ENCODE results near the gene KDM3A. TPM values are rescaled to one million over a fixed set of nuclear protein-coding genes. Genes with fewer than 3 reads are reported as not detected.

Gene KDM3A
- total RNA-seq, 4 donors from 2014 or later = 39.9 to 62.1 (median 52.0) TPM

- TF ChIP-seq POLR2A (IDR thresholded peaks at IDR 0.05) (no peak), EP300 (IDR thresholded peaks at IDR 0.05) (no peak), CTCF (IDR thresholded peaks at IDR 0.05) (no peak)
- Histone ChIP-seq H3K4me1 (no peaks in the 10 kb centered on the region), H3K4me3 (no peak overlapping the region), H3K9me3 (peaks cover 0 to under 1% (median 0%) of the 10 kb centered on the region in 4 donors), H3K36me3 (peaks cover 0 to 54% (median 0%) of the 10 kb centered on the region in 3 donors), H3K27me3 (no peaks in the 10 kb centered on the region), H3K27ac (no peak overlapping the region)
- WGBS, 2 donors = 84 to 89% methylated on average over 11 of the region's 11 CpGs
- DNase-seq (ENCODE audit: low spot score in 2 of 2) = no peak
Observed at GRCh38 chr2:86525421-86526340, 84.5 kb downstream of the KDM3A start.

DNA sequence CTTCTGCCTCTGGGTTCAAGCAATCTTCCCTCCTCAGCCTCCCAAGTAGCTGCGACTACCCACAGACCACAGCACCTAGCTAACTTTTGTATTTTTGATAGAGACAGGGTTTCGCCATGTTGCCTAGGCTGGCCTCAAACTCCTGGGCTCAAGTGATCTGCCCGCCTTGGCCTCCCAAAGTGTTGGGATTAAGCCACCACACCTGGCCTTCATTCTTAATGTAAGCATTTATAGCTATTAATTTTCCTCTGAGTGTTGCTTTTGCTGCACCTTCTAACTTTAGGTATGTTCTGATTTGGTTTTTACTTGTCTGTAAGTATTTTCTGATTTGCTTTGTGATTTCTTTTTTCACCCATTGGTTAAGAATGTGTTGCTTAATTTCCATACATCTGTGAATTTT is 92.4 kb downstream of the KDM3A start:
- no peak for TF ChIP-seq CTCF (IDR thresholded peaks at IDR 0.05)
- no peak for TF ChIP-seq EP300 (IDR thresholded peaks at IDR 0.05)
- no peak for TF ChIP-seq POLR2A (IDR thresholded peaks at IDR 0.05)

GRCh38 chr2:86541334-86541733 is 100.2 kb downstream of the KDM3A start:
- H3K9me3 ChIP-seq = peaks cover 0 to 9% (median 0%) of the 10 kb centered on the region in 4 donors
- H3K27ac ChIP-seq = no peak overlapping the region
- DNase-seq (ENCODE audit: low spot score in 2 of 2) = no peak
- WGBS, 2 donors = 22 to 31% methylated on average over 2 of the region's 2 CpGs
- peaks cover 0 to 12% (median 0%) of the 10 kb centered on the region in 3 donors for H3K36me3 ChIP-seq
- H3K27me3 ChIP-seq = no peaks in the 10 kb centered on the region
- H3K4me3 ChIP-seq = no peak overlapping the region
- no peak for TF ChIP-seq POLR2A (IDR thresholded peaks at IDR 0.05)
- no peak for TF ChIP-seq EP300 (IDR thresholded peaks at IDR 0.05)
- TF ChIP-seq CTCF (IDR thresholded peaks at IDR 0.05) = no peak
- H3K4me1 ChIP-seq = peaks cover 0 to 19% (median 0%) of the 10 kb centered on the region in 4 donors

More for the DNA sequence above, 92.4 kb downstream of the KDM3A start:
- peaks cover 0 to 17% (median 0%) of the 10 kb centered on the region in 3 donors for H3K36me3 ChIP-seq
- no peaks in the 10 kb centered on the region for H3K27me3 ChIP-seq
- H3K4me3 ChIP-seq = no peak overlapping the region
- H3K9me3 ChIP-seq = peaks cover 0 to 9% (median 0%) of the 10 kb centered on the region in 4 donors
- 99 to 100% methylated on average over 3 of the region's 3 CpGs for WGBS, 2 donors
- no peak overlapping the region for H3K27ac ChIP-seq
- DNase-seq (ENCODE audit: low spot score in 2 of 2) = no peak
- H3K4me1 ChIP-seq = no peaks in the 10 kb centered on the region

Small RNA genes within 50 kb of the gene (small RNA-seq; reads per million reads assigned to genes)
- gene RNU6-640P = not detected

Other genes with a start within 250 kb of the KDM3A start
- gene IMMT, start 245.9 kb upstream of the KDM3A start, total RNA-seq = 10 to 100 TPM; 42.6 to 54.3 (median 46.6) TPM
- gene MRPL35, start 241.9 kb upstream of the KDM3A start, total RNA-seq = 10 to 100 TPM in 3 of 4 donors, 1 to 10 TPM in 1; 8.6 to 18.4 (median 13.7) TPM
- gene REEP1, start 103.7 kb upstream of the KDM3A start, total RNA-seq = 1 to 10 TPM in 3 of 4 donors, under 1 TPM in 1; 0.39 to 3.3 (median 1.7) TPM
- gene CHMP3, start 122.1 kb downstream of the KDM3A start, total RNA-seq = 100 to 1,000 TPM in 3 of 4 donors, 10 to 100 TPM in 1; 87.0 to 155 (median 129) TPM
- 10 to 100 TPM; 41.7 to 72.5 (median 58.6) TPM for gene RNF103, start 182.5 kb downstream of the KDM3A start, total RNA-seq